ENCODE measurements around the gene CHRNG. TPM values are rescaled to one million over a fixed set of nuclear protein-coding genes. Genes with fewer than 3 reads are reported as not detected.

CHRNG gene
- total RNA-seq, 4 donors from 2014 or later, result 3.5 to 57.5 (median 24.6) TPM

GRCh38 chr2:232551250-232551638 lies 11.8 kb downstream of the CHRNG start:
- DNase-seq, result no peak
- Histone ChIP-seq H3K4me3 (peak overlapping the region; percentile 70 to 100 (median 92)), H3K36me3 (peaks cover 0 to 16% of the 10 kb centered on the region in 2 donors), H3K27me3 (no peaks in the 10 kb centered on the region), H3K9me3 (no peaks in the 10 kb centered on the region), H3K27ac (peak overlapping the region; percentile 95 to 100 (median 99)), H3K4me1 (peaks cover 46 to 54% of the 10 kb centered on the region in 2 donors)
- no peak for TF ChIP-seq POLR2A (IDR thresholded peaks at IDR 0.05)
- TF ChIP-seq, protein P1, sequence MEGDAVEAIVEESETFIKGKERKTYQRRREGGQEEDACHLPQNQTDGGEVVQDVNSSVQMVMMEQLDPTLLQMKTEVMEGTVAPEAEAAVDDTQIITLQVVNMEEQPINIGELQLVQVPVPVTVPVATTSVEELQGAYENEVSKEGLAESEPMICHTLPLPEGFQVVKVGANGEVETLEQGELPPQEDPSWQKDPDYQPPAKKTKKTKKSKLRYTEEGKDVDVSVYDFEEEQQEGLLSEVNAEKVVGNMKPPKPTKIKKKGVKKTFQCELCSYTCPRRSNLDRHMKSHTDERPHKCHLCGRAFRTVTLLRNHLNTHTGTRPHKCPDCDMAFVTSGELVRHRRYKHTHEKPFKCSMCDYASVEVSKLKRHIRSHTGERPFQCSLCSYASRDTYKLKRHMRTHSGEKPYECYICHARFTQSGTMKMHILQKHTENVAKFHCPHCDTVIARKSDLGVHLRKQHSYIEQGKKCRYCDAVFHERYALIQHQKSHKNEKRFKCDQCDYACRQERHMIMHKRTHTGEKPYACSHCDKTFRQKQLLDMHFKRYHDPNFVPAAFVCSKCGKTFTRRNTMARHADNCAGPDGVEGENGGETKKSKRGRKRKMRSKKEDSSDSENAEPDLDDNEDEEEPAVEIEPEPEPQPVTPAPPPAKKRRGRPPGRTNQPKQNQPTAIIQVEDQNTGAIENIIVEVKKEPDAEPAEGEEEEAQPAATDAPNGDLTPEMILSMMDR (IDR thresholded peaks at IDR 0.05 in 4 of 5, conservative IDR thresholded peaks at IDR 0.05 in 1 of 5), result no peak
- in situ Hi-C loops (cut with MboI; ENCODE audit: low sequenced_read_pairs in 4 of 4) (no loop called here), intact Hi-C loops (cut with DNase I; ENCODE audit: low total_unique reads) (loop anchor here (2.0 kb wide), 2 partner anchors 24 kb away; partner anchors contain the start of gene CHRND)
- ATAC-seq, result peak in 1 of 2 donors; percentile 30

GRCh38 chr2:232551776-232552175 lies 12.3 kb downstream of the CHRNG start:
- in situ Hi-C loops (cut with MboI; ENCODE audit: low sequenced_read_pairs in 4 of 4), result no loop called here

GRCh38 chr2:232556426-232556825 lies 16.9 kb downstream of the CHRNG start:
- Histone ChIP-seq H3K4me3 (no peak overlapping the region), H3K9me3 (no peaks in the 10 kb centered on the region), H3K27ac (peak overlapping the region in 2 of 4 donors; percentile 32 to 48), H3K4me1 (peaks cover 39 to 41% of the 10 kb centered on the region in 2 donors), H3K27me3 (no peaks in the 10 kb centered on the region), H3K36me3 (peaks cover 0 to 58% of the 10 kb centered on the region in 2 donors)
- DNase-seq (no peak), ATAC-seq (no peak)
- in situ Hi-C loops (cut with MboI; ENCODE audit: low sequenced_read_pairs in 4 of 4) (no loop called here), intact Hi-C loops (cut with DNase I; ENCODE audit: low total_unique reads) (no loop called here)
- no peak for TF ChIP-seq POLR2A (IDR thresholded peaks at IDR 0.05)
- TF ChIP-seq, protein P1 (IDR thresholded peaks at IDR 0.05 in 4 of 5, conservative IDR thresholded peaks at IDR 0.05 in 1 of 5), result no peak

More at GRCh38 chr2:232551776-232552175, 12.3 kb downstream of the CHRNG start:
- no peaks in the 10 kb centered on the region for H3K9me3 ChIP-seq
- no peaks in the 10 kb centered on the region for H3K27me3 ChIP-seq
- intact Hi-C loops (cut with DNase I; ENCODE audit: low total_unique reads), result loop anchor here (2.0 kb wide), 2 partner anchors 23 to 25 kb away; partner anchors contain the start of gene CHRND
- peaks cover 0 to 22% of the 10 kb centered on the region in 2 donors for H3K36me3 ChIP-seq
- DNase-seq, result no peak
- no peak for TF ChIP-seq POLR2A (IDR thresholded peaks at IDR 0.05)
- TF ChIP-seq, protein P1 (IDR thresholded peaks at IDR 0.05 in 4 of 5, conservative IDR thresholded peaks at IDR 0.05 in 1 of 5), result no peak
- no peak for ATAC-seq
- H3K4me3 ChIP-seq, result peak overlapping the region; percentile 70 to 100 (median 92)
- H3K27ac ChIP-seq, result peak overlapping the region; percentile 95 to 100 (median 99)
- peaks cover 48 to 59% of the 10 kb centered on the region in 2 donors for H3K4me1 ChIP-seq

DNA sequence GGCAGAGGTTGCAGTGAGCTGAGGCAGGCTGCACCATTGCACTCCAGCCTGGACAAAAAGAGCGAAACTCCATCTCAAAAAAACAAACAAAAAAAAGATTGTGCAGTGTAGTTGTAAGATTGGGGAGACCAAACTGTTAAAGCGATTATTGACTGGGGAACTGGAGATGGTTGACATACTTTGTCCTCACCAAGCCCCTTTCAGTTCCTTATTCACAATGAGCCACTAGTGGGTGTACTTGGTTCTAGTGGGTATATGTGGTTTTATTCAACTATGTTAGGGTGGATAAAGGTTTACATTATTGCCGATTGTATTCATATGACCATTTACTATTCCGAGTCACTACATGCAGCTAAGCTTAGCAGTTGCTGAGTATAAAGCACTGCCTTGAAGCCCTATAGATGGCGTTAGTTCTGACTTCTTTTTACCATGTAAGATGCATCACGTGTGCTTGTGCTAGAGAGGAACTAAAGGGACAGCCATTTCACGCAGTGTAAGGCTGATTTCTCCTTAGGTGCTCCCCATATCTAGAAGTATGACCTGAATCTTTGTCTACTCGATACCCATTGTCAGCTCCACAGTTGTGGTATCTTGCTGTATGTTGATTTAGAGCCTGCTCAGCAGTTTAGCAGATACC lies 23.1 kb downstream of the CHRNG start:
- no peaks in the 10 kb centered on the region for H3K27me3 ChIP-seq
- TF ChIP-seq, protein P1 (IDR thresholded peaks at IDR 0.05 in 4 of 5, conservative IDR thresholded peaks at IDR 0.05 in 1 of 5), result no peak
- no peak for TF ChIP-seq POLR2A (IDR thresholded peaks at IDR 0.05)
- H3K4me3 ChIP-seq, result no peak overlapping the region
- no peaks in the 10 kb centered on the region for H3K9me3 ChIP-seq
- DNase-seq (no peak), ATAC-seq (no peak)
- in situ Hi-C loops (cut with MboI; ENCODE audit: low sequenced_read_pairs in 4 of 4), result no loop called here
- no peak overlapping the region for H3K27ac ChIP-seq
- peaks cover 0 to 88% of the 10 kb centered on the region in 2 donors for H3K36me3 ChIP-seq
- peaks cover 0 to 14% of the 10 kb centered on the region in 2 donors for H3K4me1 ChIP-seq
- intact Hi-C loops (cut with DNase I; ENCODE audit: low total_unique reads), result no loop called here

Data from gastrocnemius medialis (tissue), 4 donors.